ENCODE results near the gene BCL2.

BCL2 gene

DNA sequence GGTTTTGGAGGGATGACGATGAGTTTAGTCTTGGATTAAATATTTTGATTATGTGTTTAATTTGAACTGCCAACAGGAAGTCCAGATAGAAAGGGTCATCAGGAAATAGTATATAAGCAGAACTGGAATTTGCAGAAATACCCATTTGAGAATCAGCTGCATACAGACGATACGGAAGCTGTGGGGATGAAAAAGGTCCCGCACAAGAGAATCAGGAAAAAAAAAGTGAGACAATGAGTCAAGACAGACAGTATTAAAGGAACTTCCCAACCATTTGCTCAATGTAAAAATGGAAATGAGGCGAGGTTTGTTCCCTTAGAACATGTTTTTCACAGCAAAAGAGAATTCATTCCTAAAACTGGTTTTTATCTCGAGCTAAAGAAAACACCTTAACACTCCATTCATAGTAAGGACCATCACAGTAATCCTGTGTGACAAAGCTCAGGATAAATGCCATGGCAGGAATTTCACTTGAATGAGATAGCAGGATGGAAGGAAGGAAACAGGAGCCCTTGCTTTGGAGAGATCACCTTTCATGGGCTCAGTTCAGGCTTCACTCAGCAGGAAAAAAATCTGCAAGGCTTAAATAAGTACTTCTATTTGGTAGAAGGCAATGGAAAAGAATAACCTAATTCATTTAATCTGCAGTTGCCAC lies 29.3 kb downstream of the BCL2 start:
- peak overlapping the region in 1 of 3 experiments; percentile 21 for H3K27ac Mint-ChIP-seq
- H3K36me3 Mint-ChIP-seq (ENCODE audit: low read depth): peaks cover 4% of the 10 kb centered on the region
- no peaks in the 10 kb centered on the region for H3K9me3 Mint-ChIP-seq
- TF ChIP-seq, protein P1, sequence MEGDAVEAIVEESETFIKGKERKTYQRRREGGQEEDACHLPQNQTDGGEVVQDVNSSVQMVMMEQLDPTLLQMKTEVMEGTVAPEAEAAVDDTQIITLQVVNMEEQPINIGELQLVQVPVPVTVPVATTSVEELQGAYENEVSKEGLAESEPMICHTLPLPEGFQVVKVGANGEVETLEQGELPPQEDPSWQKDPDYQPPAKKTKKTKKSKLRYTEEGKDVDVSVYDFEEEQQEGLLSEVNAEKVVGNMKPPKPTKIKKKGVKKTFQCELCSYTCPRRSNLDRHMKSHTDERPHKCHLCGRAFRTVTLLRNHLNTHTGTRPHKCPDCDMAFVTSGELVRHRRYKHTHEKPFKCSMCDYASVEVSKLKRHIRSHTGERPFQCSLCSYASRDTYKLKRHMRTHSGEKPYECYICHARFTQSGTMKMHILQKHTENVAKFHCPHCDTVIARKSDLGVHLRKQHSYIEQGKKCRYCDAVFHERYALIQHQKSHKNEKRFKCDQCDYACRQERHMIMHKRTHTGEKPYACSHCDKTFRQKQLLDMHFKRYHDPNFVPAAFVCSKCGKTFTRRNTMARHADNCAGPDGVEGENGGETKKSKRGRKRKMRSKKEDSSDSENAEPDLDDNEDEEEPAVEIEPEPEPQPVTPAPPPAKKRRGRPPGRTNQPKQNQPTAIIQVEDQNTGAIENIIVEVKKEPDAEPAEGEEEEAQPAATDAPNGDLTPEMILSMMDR (IDR thresholded peaks at IDR 0.05; ENCODE audit: unreplicated experiment in 3 of 3): no peak
- H3K27me3 Mint-ChIP-seq (ENCODE audit: low read depth): no peaks in the 10 kb centered on the region
- no peak overlapping the region for H3K4me3 Mint-ChIP-seq
- H3K4me1 Mint-ChIP-seq: peaks cover 24% of the 10 kb centered on the region

DNA sequence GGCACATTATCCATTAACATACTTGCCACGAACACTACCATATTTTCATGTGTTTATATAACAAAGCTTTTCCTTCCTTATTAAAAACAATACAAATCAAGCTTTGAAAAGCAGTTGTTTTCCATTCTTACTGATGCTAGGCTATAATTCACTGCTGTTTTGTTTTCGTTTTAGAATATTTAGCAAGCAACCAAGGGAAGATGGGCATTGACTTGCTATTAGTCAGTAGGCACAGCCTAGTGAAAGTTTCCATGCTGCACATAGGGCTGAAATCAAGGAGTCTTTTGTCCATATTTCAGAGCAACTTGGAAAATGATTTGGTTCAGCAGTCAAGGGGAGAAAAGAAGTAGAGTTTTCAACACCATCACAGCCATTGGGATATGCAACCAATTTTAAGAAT lies 31.3 kb downstream of the BCL2 start:
- no peak overlapping the region for H3K4me3 Mint-ChIP-seq

DNA sequence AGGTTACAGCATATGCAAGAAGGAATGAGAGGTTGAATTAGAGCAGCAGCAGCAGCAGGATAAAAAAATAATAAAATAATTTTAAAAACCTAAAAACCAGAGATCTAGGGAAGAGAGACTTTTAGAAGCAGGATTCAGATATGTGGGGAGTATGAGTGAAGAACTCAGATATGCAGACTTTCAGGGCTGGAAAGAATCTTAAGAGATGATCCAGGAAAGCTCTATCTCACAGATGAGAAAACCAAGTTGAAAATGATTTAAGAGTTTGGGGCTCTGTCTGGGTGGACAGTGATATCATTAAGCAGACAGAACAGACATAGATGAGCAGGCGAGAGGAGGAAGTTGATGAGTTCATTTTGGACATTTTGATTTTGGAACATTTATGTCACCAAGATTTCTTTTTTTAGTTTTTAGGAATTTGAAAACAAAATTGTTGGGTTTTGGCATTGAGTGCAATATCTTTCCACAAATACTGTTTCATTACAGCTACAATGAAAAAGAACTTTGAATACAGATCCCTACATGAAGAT lies 31.8 kb downstream of the BCL2 start:
- TF ChIP-seq, protein P1 (IDR thresholded peaks at IDR 0.05; ENCODE audit: unreplicated experiment in 3 of 3): no peak
- Mint-ChIP-seq H3K27ac (no peak overlapping the region), H3K4me3 (no peak overlapping the region), H3K36me3 (ENCODE audit: low read depth) (peaks cover 4% of the 10 kb centered on the region), H3K9me3 (no peaks in the 10 kb centered on the region), H3K4me1 (peaks cover 17% of the 10 kb centered on the region), H3K27me3 (ENCODE audit: low read depth) (no peaks in the 10 kb centered on the region)

More for the DNA sequence above, 31.3 kb downstream of the BCL2 start:
- Mint-ChIP-seq H3K36me3 (ENCODE audit: low read depth) (peaks cover 4% of the 10 kb centered on the region), H3K27me3 (ENCODE audit: low read depth) (no peaks in the 10 kb centered on the region), H3K4me1 (peaks cover 22% of the 10 kb centered on the region), H3K27ac (no peak overlapping the region), H3K9me3 (no peaks in the 10 kb centered on the region)
- TF ChIP-seq, protein P1 (IDR thresholded peaks at IDR 0.05; ENCODE audit: unreplicated experiment in 3 of 3): no peak

DNA sequence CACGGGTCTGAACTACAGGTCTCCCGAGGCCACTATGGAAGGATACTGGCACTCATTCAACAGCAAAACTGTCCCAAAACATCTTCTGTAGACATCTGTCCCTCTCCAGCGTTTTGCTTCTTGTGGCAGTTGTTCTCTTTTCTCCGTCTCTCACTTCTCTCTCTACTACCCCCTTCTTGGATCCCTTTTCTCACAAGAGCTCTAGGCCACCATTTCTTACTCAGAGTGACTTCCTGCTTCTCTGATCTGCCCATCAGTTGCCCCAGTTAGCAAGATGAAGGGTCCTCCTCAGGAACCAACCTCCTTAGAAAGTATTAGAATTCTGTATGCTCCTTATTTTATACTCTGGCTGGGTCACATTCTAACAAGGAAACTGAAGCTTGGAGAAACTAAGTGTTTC lies 32.6 kb downstream of the BCL2 start:
- Mint-ChIP-seq H3K36me3 (ENCODE audit: low read depth) (peaks cover 4% of the 10 kb centered on the region), H3K4me3 (no peak overlapping the region)
- TF ChIP-seq, protein P1 (IDR thresholded peaks at IDR 0.05; ENCODE audit: unreplicated experiment in 3 of 3): no peak

DNA sequence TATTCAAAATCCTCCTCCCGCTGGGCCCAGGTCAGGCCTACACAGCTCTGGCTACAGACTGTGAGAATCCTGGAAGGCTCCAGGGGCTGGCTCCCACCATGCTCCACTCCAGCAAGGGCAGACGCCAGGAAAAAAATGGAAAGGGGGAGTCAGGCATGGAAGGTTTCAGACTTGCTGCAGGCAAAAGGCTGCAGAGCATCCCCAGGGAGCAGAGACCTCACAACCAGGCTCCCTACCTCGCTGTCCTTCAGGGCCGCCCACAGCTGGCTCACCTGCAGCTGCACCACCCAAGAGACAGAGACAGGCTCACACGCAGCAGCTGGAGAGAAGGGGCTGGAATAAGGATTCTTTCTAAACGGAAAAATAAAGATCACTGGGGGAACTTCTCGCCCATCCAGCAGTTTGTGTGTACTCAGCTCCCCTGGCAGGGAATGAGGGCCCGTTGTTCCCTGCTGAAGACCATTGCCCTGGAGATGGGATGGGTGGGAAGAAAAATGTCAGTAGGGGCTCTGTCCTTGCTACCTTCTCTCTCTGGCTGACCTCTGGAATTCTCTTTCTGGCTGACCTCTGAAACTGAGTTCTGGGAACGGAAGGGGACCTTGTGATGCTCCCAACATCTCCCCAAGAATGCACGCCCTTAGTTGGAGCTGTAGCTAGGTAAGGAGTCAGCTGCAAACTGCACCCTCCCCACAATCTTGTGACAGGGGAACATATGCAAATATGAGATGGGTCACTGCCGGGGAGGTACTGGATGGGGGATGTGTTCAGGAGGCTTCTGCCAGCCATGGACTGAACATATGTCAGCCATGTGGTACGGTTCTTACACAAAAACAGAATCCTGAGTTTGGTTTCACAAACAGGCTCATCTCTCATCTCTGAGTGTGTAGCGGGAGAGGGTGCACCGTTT lies 34.5 kb downstream of the BCL2 start:
- Mint-ChIP-seq H3K9me3 (no peaks in the 10 kb centered on the region), H3K27ac (no peak overlapping the region)

More for the DNA sequence above, 32.6 kb downstream of the BCL2 start:
- H3K4me1 Mint-ChIP-seq: peaks cover 10% of the 10 kb centered on the region
- H3K9me3 Mint-ChIP-seq: no peaks in the 10 kb centered on the region
- no peak overlapping the region for H3K27ac Mint-ChIP-seq
- H3K27me3 Mint-ChIP-seq (ENCODE audit: low read depth): no peaks in the 10 kb centered on the region

More for the DNA sequence above, 34.5 kb downstream of the BCL2 start:
- TF ChIP-seq, protein P1 (IDR thresholded peaks at IDR 0.05; ENCODE audit: unreplicated experiment in 3 of 3): no peak
- peaks cover 13% of the 10 kb centered on the region for H3K36me3 Mint-ChIP-seq (ENCODE audit: low read depth)
- H3K4me3 Mint-ChIP-seq: no peak overlapping the region
- peaks cover 6% of the 10 kb centered on the region for H3K4me1 Mint-ChIP-seq
- H3K27me3 Mint-ChIP-seq (ENCODE audit: low read depth): no peaks in the 10 kb centered on the region
